LNCaP clone FGC (cell line): ENCODE measurements around the gene CALD1.

Source experiments
- DNase-seq: peaks from one replicate; pipeline ENCODE4 v3.0.0-alpha.2; 2011; ENCODE audit warnings: low read depth
- H3K4me3 ChIP-seq: 2 replicates; pipeline ENCODE4 v1.5.1; 2011; ENCODE audit warnings: mild to moderate bottlenecking, low read depth, low read length, control low read depth
- CTCF ChIP-seq: IDR thresholded peaks from 2 replicates; pipeline ENCODE4 v1.5.1; 2012; ENCODE audit warnings: mild to moderate bottlenecking; ENCODE audit not compliant: control insufficient read depth, insufficient read depth; ENCODE audit errors: extremely low read depth

CALD1 gene

GRCh38 chr7:134893920-134894319 lies 114.5 kb downstream of the CALD1 start:
- no peak for DNase-seq
- no peak for TF ChIP-seq CTCF
- H3K4me3 ChIP-seq: no peak overlapping the region

- TF ChIP-seq CTCF: no peak
- no peak for DNase-seq
- H3K4me3 ChIP-seq: no peak overlapping the region
Measured at GRCh38 chr7:134894928-134895327, 115.5 kb downstream of the CALD1 start.

DNA sequence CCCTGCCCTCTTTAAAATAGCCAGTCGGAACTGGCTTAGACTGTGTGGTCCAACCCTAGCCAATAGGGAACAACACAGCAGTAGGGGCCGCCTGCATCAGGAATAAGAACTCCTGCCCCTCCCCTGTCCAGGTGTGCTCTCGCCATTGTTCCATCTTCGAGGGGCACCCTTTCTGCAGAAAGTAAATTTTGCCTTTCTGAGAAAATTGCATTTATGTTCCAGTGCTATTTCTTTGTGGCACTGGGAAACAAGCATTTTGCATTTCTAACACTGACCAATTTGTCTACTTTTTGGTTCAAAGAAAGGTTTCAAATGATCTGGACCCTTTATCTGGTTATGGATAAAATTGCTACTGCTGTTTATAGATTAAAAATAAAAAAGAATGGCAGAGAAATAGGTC lies 116.6 kb downstream of the CALD1 start:
- no peak for DNase-seq
- H3K4me3 ChIP-seq: no peak overlapping the region
- no peak for TF ChIP-seq CTCF

DNA sequence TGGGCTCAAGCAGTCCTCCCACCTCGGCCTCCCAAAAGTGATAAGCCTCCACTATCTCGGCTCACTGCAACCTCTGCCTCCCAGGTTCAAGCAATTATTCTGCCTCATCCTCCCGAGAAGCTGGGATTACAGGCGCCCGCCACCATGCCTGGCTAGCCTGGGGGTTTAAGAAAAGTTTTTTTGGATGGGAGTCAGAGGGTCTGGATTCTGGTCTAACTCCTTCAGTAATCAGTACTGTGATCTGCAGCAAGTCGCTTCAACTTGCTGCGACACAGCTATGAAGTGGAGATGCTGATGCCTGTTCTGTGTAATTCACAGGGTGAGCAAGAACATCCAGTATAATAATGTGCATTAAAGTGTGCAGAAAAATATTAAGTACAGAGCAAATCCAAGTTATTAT lies 118.5 kb downstream of the CALD1 start:
- TF ChIP-seq CTCF: no peak
- no peak overlapping the region for H3K4me3 ChIP-seq
- no peak for DNase-seq

DNA sequence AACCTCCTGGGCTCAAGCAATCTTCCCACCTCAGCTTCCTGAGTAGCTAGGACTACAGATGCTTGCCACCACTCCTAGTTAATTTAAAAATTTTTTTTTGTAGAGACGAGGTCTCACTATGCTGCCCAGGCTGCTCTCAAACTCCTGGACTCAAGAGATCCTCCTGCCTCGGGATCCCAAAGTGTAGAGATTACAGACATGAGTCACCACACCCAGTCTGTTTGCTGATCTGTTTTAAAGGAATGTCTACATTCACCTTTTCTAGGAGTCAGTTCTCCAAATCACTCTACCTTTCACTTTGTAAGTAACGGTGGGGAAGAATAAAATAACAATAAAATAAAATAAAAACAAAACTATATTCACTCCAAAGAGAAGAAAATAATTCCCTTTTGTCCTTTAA lies 120.3 kb downstream of the CALD1 start:
- TF ChIP-seq CTCF: no peak
- no peak for DNase-seq
- H3K4me3 ChIP-seq: no peak overlapping the region

DNA sequence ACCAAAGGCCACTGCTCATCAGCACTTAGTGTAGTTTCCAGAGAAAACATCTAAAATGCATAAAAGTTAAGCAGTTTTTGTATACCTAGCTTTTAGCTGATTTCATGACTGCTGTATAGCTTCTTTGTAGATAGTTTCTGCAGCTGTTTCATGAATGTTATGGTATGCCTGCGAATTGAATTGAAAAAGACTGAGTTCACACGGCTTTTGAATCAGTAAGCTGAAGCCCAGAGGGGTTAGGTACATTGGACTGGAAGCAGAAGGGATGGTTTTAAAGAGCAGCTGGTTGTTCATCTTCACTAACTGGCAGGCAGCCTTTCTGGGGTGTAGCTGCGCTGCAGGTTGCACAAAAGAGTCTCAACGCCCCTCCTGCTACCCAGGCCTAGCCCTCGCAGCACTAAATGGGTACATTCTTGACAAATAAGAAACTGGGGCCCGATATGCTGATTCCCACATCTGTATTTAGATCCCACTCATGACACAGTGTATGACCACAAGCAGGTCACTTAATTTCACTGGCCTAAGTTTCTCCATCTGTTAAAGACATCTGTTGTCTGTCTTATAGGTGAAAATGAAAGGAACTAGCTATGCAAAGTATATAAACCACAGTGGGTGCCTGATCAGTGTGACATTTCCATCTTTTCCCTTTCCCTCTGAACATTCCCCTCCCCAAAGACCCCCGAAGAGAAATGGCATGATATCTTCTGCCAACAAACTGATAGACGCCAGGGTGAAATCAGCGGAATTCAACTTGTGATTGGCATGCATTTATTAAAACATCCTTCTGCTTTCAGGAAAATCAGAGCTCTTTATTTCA lies 120.9 kb downstream of the CALD1 start:
- DNase-seq: no peak
- no peak overlapping the region for H3K4me3 ChIP-seq
- TF ChIP-seq CTCF: no peak
